HG02884 (cell line): ENCODE measurements around the gene PLA2G6.
"Not testable (repeated sequence)": the region's sequence is repeated elsewhere in the genome, so short reads cannot be mapped to it uniquely, and the experiment has no call there.

ENCODE experiments used
- ATAC-seq: cut with Tn5 transposase; IDR thresholded peaks from one replicate; pipeline ENCODE4 v1.9.1; 2021; ENCODE audit warnings: mild to moderate bottlenecking, moderate library complexity; ENCODE audit not compliant: unreplicated experiment

The PLA2G6 gene

DNA sequence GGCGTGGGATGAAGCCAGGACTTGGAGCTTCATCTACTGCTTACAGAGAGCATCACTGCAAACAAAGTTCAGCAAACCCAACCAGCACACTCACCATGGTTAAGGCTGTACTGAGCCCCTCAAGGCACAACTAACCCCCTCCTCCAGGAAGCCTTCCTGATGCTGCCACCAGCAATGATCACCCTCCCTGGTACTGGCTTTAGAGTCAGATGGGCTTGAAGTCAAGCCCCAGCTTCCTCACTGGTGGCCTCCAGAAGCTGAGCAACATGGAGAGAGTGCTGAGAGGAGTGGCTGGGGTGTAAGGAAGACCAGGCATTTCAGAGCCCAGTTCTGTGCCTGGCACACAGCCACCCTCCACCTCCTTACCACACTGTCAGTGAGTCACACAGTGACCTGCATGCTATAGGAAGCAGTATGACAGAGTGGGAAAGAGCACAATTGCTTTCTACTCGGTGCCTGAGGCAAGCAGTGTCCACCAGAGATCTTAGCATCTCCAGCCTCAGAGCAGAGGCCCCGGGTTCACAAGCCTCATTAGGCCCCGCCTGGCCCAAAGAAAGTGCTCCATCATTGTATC lies 46.4 kb downstream of the PLA2G6 start:
- ATAC-seq, result no peak

DNA sequence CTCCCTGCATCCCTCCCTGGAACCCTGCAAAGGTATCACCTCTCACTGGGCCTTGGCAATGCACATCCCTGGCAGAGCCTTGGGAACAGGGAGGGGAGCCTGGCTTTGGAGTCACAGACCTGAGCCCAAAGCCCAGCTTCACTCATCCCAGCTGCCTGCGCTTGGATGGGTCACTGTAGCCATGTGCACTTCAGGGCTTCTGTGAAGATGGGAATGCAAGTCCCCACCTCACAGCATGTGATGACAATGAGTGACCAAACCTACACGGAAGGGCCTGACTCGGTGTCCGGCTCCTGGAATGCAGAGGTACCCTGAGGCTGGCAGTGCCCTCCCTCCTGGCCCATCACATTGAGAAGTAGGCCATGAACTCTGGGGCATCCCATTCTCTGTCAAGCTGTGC lies 48.3 kb downstream of the PLA2G6 start:
- no peak for ATAC-seq

DNA sequence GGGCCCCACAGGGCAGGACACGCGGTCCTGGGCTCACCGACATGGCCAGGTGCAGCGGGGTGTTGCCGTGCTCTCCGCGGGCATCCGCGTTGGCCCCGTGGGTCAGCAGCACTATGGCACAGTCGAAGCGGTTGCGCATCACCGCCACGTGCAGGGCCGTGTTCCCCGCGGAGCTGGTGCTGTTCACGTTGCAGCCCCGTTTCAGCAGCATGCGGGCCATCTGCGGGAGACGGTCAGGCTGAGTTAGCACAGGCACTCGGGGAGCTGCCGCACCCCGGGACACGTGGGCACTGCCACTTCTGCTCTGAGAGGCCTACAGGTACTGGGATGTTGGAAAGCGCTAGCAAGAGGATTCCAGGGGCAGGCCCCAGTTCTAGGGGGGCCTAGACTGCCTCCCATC lies 48.8 kb downstream of the PLA2G6 start:
- no peak for ATAC-seq

DNA sequence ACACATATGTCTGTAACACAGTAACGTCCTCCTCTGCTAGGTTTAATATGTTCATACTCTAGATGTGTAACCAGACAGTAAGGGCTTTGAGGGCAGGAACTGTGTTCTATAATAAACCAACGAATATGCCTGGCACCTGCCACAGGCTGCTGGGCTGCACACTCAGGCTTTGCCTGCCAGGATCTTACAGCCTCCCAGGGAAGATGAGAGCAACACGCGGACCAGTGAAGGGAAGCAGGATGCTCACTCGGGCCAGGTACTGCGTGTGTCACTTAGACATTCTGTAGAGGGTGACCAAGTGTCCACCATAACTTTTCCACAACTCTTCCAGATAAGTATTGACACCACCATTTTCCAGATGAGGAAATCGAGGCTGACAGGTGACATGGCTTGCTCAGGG lies 49.5 kb downstream of the PLA2G6 start:
- no peak for ATAC-seq

DNA sequence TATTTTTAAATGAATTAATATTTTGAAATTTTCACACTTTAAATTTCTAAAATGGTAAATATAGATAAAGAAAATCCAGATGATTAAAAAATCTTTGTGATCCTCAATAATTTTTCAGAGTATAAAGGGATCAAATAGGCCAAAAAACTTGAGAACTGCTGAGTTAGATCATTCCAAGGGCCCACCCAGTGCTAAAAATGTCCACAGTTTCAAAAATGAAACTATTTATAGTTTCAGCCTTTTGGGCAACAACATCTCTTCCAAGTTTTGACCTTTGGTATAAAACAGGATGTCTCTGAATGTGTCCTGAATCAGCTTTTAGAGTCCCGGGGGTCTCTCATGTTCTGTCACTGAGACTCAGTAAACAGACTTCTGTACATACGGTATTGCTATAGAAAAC lies 50.2 kb downstream of the PLA2G6 start:
- ATAC-seq, result no peak

DNA sequence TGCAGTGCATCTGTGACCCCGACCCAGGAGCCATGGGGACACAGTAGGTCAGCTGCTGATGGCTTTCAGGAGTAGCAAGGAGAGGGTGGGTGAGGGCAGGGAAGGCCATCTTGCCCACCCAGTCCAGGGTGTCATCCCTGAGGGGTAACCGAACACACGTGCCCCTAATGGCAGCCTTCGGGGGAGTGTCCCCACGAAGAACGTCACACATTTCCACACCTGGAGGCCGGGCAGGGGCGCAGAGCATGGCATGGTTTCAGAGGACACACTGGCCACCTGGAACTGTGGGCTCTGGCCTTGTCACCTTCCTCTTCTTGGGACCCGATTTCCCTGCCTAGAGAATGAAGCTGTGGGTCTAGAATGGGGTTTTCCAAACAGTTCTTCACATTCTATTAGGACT lies 51.8 kb downstream of the PLA2G6 start:
- no peak for ATAC-seq

DNA sequence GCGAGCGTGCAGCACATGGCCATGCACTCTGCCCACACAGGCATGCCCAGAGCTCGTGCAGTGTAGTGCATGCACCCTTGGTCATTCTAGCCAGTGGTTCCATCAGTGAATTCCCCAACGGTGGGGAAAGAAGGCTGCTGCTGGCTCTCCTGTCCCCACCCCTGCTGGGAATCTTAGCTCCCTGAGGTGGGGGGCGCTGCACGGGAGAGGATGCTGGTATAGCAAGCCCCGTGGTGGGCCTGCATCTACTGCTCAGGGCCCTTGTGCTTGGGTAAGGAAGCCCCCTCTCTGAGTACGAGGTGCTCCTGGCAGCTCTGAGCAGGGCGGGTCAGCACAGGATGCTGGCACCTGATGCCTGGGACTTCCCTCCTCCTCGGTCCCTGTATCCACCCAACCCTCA lies 52.6 kb downstream of the PLA2G6 start:
- no peak for ATAC-seq

DNA sequence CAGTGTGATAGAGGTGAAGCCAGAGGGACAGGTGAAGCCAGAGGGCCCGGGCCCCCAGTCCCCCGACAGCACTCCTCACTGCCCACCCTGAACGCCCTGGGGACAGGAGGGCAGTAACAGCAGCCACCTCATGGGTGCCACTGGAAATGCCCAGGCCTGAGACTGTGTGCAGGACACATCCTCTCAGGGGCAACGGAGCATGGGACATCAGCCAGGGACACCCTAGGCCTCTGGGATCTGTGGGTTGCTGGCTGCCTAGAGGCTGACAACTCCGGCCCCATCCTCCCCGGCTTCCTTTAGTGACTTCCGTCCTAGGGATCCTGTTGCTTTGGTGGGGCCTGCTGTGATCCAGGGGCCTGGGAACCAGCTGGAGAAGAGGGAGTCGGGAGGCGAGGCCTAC lies 53.8 kb downstream of the PLA2G6 start:
- no peak for ATAC-seq

DNA sequence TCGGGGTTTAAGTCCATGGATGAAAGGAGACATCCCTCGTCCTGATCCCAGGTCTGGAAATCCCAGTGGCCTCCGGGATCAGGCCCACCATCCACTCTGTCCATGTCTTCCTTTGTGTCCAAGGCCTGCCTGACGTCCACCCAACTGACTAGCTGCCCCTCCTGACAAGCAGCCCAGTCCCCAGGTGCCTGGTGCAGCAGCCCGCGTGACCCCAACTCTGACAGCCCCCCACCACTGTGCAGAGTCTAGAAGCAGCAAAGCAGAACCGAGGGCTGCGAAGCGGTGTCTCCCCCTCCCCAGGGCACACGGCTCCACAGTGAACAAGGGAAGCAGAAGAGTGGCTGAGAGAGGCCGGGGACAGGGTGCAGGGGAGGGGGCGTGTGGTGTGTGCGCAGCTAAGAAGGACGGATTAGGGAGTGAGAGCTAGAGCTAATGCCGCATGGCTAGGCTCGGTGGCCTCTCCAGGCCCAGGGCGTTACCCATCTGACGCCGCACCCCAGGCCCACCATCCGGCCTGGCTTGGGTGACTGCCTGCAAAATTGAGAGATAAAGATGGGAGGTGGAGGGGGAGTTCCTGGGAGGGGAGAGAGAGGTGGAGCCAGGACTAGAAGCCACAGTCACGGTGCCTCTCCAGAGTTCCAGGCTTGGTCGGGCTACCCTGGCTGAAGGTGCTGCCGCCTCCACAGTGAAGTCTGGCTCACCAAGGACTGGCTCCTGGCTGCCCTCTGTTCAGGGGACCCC lies 54.5 kb downstream of the PLA2G6 start:
- no peak for ATAC-seq

DNA sequence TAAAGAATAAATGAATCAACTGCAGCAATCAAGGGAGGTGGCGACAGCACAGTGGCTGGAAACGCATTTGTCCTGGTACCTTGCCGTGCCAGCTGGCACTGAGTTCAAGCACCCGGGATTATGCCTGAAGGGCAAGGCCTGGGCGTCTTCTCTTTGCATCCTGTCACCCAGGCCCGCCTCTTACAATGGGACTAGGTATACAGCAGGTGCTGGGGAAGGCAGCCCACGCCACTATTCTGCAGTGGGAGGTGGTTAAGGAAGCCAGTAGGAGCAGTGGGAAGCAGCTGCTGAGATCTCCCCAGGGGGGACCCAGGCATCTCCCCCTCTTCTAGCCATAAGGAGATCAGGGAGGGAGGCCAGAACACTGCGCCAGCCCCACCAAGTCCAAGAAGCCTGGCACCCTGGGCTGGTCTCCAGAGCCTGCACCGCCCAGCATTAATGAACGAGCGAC lies 55.9 kb downstream of the PLA2G6 start:
- ATAC-seq, result no peak

DNA sequence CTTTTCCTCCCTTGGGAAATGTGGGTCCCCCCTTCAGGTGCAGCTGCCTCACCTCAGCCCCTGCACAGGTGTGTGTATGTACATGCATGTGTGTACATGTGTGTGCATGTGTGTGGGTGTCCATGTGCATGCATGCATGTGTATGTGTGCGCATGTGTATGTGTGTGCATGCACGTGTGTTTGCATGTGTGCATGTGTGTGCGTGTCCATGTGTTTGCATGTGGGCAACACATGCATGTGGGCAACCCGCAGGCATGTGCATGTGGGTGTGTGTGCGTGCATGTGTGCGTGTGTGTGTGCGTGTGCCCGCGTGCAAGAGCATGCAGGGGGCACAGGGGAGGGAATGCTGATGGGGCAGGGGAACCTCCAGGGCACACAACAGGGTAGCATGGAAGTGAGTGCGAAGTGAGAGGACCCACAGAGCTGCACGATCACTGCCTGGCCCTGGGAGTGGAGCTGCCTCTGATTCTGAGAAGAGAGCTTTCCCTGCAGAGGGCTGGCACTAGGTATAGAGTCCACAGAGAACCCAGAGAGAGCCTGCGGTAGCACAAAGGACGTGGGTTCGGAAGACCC lies 56.5 kb downstream of the PLA2G6 start:
- no peak for ATAC-seq

DNA sequence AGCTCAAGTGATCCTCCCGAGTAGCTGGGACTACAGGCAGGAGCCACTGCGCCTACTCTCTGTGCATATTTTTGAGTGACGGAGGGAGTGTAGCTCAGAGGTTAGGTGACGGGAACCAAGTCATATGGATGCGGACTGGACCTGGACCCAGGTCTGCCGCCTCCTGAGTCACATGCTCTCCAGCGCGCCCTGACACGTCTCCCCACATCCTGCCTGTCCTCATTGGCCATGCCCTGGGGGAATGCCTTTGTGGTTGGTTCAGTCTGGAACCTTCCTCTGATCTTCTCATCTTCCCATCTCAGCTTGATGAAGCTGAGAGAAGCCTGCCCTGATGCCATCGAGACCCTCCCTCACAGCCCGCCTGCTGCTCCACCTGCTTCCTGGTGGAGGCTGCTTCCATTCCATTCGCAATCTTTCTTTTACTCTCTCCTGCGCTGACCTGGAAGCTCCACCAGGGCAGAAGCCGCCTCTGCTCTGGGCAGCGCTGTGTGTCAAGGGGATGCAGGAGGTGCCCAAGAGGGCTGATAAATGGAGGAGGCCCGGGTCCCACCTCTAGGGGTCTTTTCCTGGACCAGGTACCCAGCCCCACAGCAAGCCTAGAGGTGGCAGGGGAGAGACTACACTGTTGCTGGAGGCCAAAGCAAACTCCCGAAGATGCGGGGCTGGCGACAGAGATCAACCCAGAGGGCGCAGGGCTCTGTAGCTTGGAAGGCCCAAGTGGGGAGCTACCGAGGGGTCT lies 57.2 kb downstream of the PLA2G6 start:
- no peak for ATAC-seq

DNA sequence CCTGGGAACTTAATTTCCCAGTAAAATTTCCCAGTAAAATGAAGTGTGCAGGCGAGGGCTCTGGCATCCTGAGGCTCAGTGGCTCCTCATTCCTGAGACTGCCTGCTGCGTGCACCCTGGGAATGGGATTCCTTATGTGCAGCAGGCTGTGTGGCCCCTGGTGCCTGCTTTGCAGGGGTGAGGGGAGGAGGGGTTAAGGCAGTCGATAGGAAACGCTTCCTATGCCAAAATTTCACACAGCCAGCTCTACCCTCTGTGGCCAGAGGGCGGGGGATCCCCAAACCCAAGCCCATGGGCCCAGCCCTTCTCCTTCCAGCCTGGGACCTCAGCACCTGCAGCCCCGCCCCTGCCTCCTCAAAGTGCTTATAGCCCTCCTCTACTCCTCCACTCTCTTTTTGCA lies 59.0 kb downstream of the PLA2G6 start:
- ATAC-seq, result no peak

DNA sequence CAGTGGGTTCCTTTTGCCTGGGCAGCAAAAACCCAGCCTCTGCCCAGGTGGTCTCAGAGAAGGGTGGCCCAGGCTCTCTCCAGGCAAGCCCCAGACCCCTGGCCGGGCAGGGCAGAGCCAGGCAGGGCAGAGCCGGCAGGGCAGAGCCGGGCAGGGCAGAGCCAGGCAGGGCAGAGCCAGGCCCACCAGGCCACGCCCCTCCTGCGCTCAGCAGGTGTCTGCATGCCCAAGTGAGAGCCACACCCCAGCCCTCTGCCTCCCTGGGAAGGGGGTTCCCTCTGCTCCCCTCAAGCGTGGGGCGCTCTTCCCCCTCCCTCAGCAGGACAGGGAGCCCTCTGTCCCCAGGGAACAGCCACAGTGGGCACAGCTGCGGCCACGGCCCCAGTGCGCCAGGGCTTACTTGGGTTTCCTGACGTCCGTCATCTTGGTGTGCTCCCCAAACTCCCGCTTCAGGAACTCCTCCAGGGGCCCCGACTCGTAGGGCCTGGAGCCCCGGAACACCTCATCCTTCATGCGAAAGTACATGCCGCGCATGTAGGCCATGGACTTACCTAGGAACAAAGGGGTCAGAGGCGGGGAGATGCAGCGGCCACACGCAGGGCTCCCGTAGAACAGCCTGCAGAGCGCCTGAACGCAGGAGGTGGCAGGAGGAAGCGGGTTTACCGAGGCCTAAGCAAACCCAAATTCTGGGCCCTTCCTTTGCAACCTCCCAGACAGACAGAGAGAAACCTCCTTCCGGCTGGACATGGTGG lies 61.1 kb downstream of the PLA2G6 start:
- ATAC-seq, result no peak

DNA sequence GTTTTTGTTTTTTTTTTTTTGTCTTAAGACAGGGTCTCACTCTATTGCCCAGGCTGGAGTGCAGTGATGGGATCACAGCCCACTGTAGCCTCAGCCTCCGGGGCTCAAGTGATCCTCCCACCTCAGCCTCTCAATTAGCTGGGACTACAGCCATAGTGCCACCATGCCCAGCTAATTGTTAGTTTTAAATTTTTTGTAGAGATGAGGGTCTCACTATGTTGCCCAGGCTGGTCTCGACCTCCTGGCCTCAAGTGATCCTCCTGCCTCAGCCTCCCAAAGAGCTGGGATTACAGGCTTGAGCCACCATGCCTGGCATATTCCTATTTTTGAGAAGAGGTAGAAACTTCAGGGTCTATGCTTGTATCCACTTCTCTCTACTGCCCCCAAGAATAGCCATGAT lies 62.9 kb downstream of the PLA2G6 start:
- ATAC-seq, result not testable (repeated sequence)

DNA sequence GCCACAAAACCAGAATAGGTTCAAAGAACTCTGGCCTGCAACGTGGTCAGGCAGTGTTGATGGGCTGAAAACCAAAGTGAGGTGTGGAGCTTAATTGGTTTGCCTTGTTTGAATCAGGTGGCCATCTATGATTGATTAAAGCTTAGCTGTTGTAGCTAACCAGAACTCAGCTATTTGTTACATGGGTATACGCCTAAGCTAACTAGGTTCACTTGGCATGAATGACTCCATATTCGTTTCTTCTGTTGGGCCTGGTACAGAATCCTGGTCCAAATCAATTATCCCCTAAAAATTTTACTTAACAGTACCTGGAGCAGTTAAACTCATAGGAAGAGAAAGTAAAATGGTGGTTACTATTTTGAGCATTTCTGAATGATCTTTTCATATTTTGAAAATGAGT lies 63.4 kb downstream of the PLA2G6 start:
- ATAC-seq, result no peak

DNA sequence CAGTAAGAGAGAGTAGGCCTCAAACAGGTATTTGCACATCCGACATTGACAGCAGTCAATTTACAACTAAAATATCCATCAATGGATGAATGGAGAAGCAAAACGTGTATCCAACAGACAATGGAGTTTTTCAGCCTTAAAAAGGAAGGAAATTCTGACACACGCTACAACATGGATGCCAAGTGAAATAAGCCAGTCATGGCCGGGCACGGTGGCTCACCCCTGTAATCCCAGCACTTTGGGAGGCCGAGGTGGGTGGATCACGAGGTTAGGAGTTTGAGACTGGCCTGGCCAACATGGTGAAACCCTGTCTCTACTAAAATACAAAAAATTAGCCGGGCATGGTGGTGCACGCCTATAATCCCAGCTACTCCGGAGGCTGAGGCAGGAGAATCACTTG lies 64.1 kb downstream of the PLA2G6 start:
- not testable (repeated sequence) for ATAC-seq

DNA sequence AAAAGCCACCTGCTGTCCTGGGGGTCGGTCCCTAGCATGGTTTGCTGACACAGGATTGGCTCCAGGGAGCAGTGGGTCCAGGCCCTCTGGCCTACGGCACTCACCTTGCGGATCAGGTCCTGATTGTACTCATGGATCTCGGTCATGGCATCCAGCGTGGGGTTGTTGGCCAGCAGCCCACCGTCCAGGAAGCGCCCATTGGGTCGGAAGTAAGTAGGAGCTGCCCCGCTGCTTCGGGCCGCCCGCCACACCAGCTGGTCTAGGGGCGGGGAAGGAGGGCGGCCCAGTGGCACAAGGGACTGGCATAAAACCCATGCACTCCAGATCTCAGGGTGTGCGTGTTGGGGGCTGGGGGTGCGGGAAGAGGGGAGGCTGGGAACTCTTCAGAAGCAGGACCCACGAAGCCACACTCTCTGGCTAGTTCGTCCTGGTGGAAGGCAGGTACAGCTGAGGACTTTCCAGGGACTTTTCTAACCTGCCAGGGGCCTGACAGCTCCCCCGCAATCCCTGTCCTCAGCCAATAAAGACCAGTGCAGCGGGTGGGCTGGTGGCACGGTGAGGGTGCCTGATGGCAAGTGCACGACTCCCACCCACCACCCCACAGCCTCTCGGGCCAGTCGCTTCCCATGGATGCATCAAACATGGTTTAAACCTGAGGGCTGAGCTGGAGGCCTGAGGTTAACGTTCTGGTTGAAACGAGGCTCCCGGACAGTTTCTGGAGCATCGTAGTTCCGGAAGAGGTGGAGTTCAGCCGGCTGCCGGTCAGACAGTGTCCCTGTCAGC lies 66.0 kb downstream of the PLA2G6 start:
- no peak for ATAC-seq

DNA sequence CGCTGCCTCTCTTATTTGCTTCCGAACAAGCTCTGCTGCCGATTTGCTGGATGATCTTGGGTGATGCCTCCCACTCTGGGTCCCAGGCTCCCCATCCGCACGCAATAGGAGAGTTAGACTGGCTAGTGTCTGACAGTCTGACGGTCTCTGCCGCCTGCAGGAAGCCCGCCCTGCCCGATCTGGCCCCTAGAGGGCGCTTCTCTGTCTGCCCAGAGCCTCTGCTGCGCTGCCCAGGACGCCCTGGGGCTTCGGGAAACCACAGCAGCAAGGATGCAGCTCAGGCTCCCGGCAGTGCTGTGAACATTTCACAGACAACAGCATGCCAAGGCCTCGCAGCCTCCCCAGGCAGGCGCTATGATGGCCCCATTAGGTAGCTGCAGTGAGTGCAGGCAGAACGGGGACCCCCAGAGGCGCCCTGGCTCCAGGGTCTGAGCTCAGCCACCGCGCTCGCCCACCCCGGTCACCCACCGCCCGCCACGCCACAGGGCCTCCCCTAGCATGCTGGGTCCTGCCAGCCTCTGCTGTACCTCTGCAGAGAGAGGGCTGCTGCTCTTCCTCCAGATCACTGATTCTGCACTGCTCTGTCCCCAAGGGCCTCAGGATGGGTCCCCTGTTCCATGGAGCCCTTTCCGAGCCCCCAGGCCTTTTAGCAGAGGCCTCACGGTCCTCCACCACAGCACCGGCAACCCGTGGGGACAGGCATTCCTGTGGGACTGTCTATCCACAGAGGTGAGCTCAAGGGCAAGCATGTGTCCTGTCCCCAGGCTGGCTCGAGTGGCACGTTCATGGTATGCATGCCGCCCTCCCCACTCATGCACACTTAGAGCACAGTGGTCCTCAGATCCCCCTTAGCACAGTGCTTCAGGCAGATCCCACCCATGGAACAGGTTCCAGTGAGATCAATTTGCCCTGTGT lies 66.9 kb downstream of the PLA2G6 start:
- ATAC-seq, result no peak
